Measurements from ENCODE around the gene DCAF12L1.

Gene DCAF12L1

DNA sequence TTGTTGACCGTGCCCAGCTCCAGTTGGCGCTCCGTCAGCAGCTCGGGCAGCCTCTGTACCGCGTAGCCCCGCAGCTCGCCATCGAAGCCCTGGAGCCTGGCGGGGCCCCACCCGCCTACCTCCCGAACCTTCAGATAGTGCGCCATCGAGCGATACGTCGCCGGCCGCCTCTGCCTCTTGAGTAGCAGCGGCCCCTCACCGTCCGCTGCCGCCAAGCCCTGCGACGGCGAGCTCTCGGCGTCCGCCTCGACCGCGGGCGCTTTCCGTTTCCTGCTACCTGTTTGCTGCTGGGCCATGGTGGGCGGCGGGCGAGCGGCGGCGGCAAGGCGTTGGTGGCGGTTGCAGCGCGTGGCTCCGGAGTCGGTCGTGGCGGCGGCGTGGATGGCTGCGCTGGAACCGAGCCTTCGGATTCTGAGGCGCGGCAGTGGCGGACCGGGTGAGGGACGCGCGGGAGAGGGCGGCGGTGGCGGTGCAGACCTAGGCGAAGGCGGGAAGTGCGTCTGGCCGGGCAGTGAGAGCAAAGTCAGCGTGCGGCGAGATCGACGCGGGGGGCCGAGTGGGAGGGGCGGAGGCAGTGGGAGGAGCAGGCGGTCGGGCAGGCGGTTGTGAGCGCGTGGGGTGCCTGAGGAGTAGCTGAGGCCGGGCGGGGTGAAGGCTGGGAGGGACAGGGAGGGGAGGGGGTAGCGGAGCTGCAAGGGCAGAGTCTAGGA, at the start of gene DCAF12L1:
TSS of gene DCAF12L1 (minus strand) at position 502 of the 710 bp plus-strand sequence. CDS start at position 296, 206 bp downstream.
- DNase-seq, result no peak

DNA sequence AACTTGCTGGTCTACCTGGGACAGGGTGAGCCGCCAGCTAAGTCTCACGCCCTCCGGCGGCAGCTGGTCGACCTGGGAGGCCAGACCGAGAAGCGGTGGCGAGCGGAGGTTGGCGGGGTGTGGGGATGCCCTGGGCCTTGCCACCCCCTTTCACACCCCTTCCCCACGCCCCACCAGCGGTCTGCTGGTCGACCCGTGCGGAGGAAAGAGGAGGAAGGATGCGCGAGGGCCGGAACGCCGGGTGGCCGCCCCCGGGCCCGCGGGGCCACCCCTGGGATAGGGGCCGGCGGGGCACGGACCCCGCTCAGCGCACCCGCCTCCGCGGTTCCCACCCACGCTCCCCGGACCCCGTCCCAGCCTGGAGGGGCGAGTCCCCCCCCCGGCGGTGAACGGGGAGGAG, 28.3 kb upstream of the DCAF12L1 start:
- DNase-seq, result no peak

GRCh38 chrX:126575911-126576310, 23.3 kb upstream of the DCAF12L1 start:
- DNase-seq, result no peak

DNA sequence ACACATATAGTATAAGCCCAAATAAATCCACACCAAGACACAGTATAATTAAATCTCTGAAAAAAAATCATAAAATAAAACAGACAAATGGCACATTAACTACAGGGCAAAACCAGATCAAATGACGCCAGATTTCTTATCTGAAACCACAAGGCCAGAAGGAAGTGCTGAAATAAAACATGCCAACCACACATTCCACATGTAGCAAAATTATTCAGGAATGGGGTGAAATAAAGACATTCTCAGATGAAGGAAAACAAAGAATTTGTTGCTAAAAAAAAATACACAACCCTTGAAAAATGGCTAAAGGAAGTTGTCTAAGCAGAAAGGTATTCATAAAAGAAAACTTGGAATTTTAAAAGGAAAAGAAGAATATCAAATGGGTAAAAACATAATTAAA, 4.5 kb upstream of the DCAF12L1 start:
- DNase-seq, result no peak

DNA sequence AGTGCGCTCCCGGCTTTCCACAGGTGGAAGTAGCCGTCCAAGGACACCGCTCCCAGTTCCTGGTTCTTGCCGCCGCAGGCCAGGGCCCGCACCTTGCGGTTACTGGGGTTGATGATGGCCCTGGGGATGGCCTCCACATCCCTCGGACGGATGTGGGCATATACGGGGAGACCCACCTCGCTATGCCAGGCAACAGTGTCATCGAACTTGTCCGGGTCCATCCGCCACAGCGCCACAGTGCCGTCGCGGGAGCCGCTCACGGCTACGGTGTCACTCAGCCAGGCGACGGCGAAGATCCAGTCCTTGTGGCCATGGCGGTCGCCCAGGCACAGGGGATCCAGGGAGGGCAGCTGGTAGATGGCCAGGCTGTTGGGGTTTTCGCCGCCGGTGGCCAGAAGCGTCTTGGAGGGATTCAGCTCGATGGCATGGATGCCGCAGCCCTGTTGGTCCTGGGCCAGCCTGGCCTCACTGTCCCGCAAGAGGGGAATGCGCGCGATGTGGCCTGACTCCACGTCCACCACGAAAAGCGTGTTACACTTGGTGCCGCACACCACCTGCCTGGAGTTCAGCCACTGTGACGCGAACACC, 795 bp downstream of the DCAF12L1 start:
- peak; percentile 56 for DNase-seq

- DNase-seq, result no peak
Observed at GRCh38 chrX:126551306-126551705, 1.3 kb downstream of the DCAF12L1 start.

DNA sequence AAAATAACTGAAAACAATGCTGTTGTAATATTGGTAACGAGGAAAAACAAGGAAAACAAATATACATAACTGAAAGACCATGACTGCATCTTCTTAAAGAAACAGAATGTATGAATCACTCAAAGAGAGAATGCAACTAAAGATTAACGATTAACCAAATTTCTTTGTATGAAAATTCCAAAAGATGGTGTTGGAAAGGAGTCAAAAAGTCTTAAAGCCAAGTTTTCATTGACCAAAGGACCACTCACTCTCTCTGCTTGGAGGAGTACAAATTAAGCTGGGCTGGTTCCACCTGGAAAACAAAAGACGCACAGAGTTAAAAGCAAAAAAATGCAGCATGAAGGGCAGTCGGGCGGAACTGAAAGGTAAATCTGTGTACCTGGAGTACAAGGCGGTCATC, 1.8 kb downstream of the DCAF12L1 start:
- DNase-seq, result no peak

- no peak for DNase-seq
Observed at GRCh38 chrX:126509923-126510322, 42.7 kb downstream of the DCAF12L1 start.
